ENCODE data around the gene HINFP.

HINFP gene, protein sequence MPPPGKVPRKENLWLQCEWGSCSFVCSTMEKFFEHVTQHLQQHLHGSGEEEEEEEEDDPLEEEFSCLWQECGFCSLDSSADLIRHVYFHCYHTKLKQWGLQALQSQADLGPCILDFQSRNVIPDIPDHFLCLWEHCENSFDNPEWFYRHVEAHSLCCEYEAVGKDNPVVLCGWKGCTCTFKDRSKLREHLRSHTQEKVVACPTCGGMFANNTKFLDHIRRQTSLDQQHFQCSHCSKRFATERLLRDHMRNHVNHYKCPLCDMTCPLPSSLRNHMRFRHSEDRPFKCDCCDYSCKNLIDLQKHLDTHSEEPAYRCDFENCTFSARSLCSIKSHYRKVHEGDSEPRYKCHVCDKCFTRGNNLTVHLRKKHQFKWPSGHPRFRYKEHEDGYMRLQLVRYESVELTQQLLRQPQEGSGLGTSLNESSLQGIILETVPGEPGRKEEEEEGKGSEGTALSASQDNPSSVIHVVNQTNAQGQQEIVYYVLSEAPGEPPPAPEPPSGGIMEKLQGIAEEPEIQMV

GRCh38 chr11:119121008-119121810 is at the start of gene HINFP:
TSS of gene HINFP (plus strand) at chr11:119121580. CDS start at chr11:119126945, 5,365 bp downstream.
- Histone ChIP-seq H3K9ac (ENCODE audit: low read length) (peak within 1 kb of the TSS; percentile 93), H3K27ac (ENCODE audit: low read depth, low read length) (peak within 1 kb of the TSS; percentile 66; the same call in 1 of the 2 replicates)

GRCh38 chr11:119077839-119078238 is 43.5 kb upstream of the HINFP start:
- Histone ChIP-seq H3K36me3 (ENCODE audit: control insufficient read depth, insufficient read depth, low read length) (peaks cover 76% of the 10 kb centered on the region), H3K4me3 (ENCODE audit: low read depth, low read length) (no peak overlapping the region), H3K9me3 (ENCODE audit: control insufficient read depth, insufficient read depth, low read depth, low read length) (no peaks in the 10 kb centered on the region), H3K27ac (ENCODE audit: low read depth, low read length) (no peak overlapping the region), H3K4me1 (ENCODE audit: control insufficient read depth, insufficient read depth, low read length) (no peaks in the 10 kb centered on the region), H3K27me3 (ENCODE audit: control insufficient read depth, insufficient read depth, low read length) (no peaks in the 10 kb centered on the region), H3K9ac (ENCODE audit: low read length) (no peak overlapping the region)

More at GRCh38 chr11:119121008-119121810, at the start of gene HINFP:
- Histone ChIP-seq H3K36me3 (ENCODE audit: control insufficient read depth, insufficient read depth, low read length) (peaks cover 9% of the 10 kb centered on the region), H3K4me1 (ENCODE audit: control insufficient read depth, insufficient read depth, low read length) (peaks cover 14% of the 10 kb centered on the region), H3K4me3 (ENCODE audit: low read depth, low read length) (peak within 1 kb of the TSS; percentile 96), H3K27me3 (ENCODE audit: control insufficient read depth, insufficient read depth, low read length) (no peaks in the 10 kb centered on the region), H3K9me3 (ENCODE audit: control insufficient read depth, insufficient read depth, low read depth, low read length) (no peaks in the 10 kb centered on the region)

GRCh38 chr11:119078675-119079420 is 42.5 kb upstream of the HINFP start:
- Histone ChIP-seq H3K9me3 (ENCODE audit: control insufficient read depth, insufficient read depth, low read depth, low read length) (no peaks in the 10 kb centered on the region), H3K27me3 (ENCODE audit: control insufficient read depth, insufficient read depth, low read length) (no peaks in the 10 kb centered on the region), H3K4me3 (ENCODE audit: low read depth, low read length) (no peak overlapping the region), H3K4me1 (ENCODE audit: control insufficient read depth, insufficient read depth, low read length) (no peaks in the 10 kb centered on the region), H3K27ac (ENCODE audit: low read depth, low read length) (no peak overlapping the region), H3K9ac (ENCODE audit: low read length) (no peak overlapping the region), H3K36me3 (ENCODE audit: control insufficient read depth, insufficient read depth, low read length) (peaks cover 66% of the 10 kb centered on the region)

- Histone ChIP-seq H3K4me1 (ENCODE audit: control insufficient read depth, insufficient read depth, low read length) (peaks cover 8% of the 10 kb centered on the region; the same call in 1 of the 2 replicates), H3K27me3 (ENCODE audit: control insufficient read depth, insufficient read depth, low read length) (no peaks in the 10 kb centered on the region), H3K4me3 (ENCODE audit: low read depth, low read length) (no peak overlapping the region), H3K27ac (ENCODE audit: low read depth, low read length) (no peak overlapping the region), H3K9me3 (ENCODE audit: control insufficient read depth, insufficient read depth, low read depth, low read length) (no peaks in the 10 kb centered on the region), H3K9ac (ENCODE audit: low read length) (no peak overlapping the region), H3K36me3 (ENCODE audit: control insufficient read depth, insufficient read depth, low read length) (peaks cover 55% of the 10 kb centered on the region)
Observed at GRCh38 chr11:119081682-119082260, 39.6 kb upstream of the HINFP start.

DNA sequence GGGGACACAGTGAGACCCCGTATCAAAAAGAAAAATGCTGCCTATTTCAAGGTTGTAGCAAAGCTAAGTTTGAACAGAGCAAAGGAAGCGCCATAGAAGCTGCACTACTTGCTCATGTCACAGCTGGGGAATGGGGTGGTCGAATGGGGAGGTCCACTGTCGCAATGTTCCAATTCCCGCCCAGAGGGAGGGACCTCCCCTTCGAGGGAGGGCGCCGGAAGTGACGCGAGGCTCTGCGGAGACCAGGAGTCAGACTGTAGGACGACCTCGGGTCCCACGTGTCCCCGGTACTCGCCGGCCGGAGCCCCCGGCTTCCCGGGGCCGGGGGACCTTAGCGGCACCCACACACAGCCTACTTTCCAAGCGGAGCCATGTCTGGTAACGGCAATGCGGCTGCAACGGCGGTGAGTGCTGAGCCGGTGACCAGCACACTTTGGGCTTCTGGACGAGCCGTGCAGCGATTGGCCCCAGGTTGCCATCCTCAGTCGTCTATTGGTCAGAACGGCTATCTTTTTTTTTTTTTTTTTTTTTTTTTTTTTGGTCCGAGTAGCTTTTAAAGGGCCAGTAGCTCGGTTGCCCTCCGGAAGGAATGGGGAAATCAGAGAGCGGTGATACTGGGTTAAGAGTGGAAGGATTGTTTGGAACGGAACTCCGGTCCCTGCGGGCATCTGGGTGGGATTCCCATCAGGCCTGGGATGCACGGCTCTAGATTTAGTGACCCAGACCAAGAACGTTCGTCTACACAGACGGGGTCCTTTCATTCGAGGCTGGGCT is 36.5 kb upstream of the HINFP start, which contains the start of gene HMBS:
HMBS (plus strand) TSS at position 219 of the 774 bp plus-strand sequence; CDS start at position 372, 153 bp downstream.
- Histone ChIP-seq H3K27ac (ENCODE audit: low read depth, low read length) (peak within 1 kb of the TSS; percentile 95), H3K9ac (ENCODE audit: low read length) (peak within 1 kb of the TSS; percentile 90)

GRCh38 chr11:119085437-119085847 is 35.9 kb upstream of the HINFP start:
- H3K9ac ChIP-seq (ENCODE audit: low read length) = peak overlapping the region; percentile 90
- H3K27me3 ChIP-seq (ENCODE audit: control insufficient read depth, insufficient read depth, low read length) = no peaks in the 10 kb centered on the region
- H3K4me1 ChIP-seq (ENCODE audit: control insufficient read depth, insufficient read depth, low read length) = peaks cover 8% of the 10 kb centered on the region; the same call in 1 of the 2 replicates
- H3K36me3 ChIP-seq (ENCODE audit: control insufficient read depth, insufficient read depth, low read length) = peaks cover 36% of the 10 kb centered on the region
- H3K27ac ChIP-seq (ENCODE audit: low read depth, low read length) = peak overlapping the region; percentile 95
- peak overlapping the region; percentile 89 for H3K4me3 ChIP-seq (ENCODE audit: low read depth, low read length)
- no peaks in the 10 kb centered on the region for H3K9me3 ChIP-seq (ENCODE audit: control insufficient read depth, insufficient read depth, low read depth, low read length)

More for the DNA sequence above, 36.5 kb upstream of the HINFP start, which contains the start of gene HMBS:
- Histone ChIP-seq H3K36me3 (ENCODE audit: control insufficient read depth, insufficient read depth, low read length) (peaks cover 34% of the 10 kb centered on the region), H3K4me3 (ENCODE audit: low read depth, low read length) (peak within 1 kb of the TSS; percentile 89), H3K4me1 (ENCODE audit: control insufficient read depth, insufficient read depth, low read length) (peaks cover 8% of the 10 kb centered on the region; the same call in 1 of the 2 replicates), H3K9me3 (ENCODE audit: control insufficient read depth, insufficient read depth, low read depth, low read length) (no peaks in the 10 kb centered on the region), H3K27me3 (ENCODE audit: control insufficient read depth, insufficient read depth, low read length) (no peaks in the 10 kb centered on the region)

DNA sequence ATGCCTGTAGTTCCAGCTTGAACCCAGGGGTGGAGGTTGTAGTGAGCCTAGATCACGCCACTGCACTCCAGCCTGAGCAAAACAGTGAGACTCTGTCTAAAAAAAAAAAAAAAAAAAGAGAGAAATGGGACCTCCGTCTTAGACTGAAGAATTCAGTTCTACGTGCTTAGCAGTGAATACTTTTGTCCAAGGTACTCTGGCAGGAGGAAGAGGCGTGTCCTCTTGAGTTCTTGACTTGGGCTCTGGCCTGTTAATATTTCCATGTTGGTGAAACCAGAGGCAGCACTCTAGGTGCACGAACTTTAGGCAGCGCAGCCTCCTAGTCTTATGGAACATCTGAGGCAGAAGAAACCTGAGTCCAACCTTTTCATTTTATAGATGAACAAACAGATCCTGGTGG is 34.3 kb upstream of the HINFP start:
- peak overlapping the region; percentile 23 for H3K9ac ChIP-seq (ENCODE audit: low read length)
- peaks cover 34% of the 10 kb centered on the region for H3K36me3 ChIP-seq (ENCODE audit: control insufficient read depth, insufficient read depth, low read length)
- peaks cover 8% of the 10 kb centered on the region; the same call in 1 of the 2 replicates for H3K4me1 ChIP-seq (ENCODE audit: control insufficient read depth, insufficient read depth, low read length)
- H3K4me3 ChIP-seq (ENCODE audit: low read depth, low read length) = no peak overlapping the region
- H3K9me3 ChIP-seq (ENCODE audit: control insufficient read depth, insufficient read depth, low read depth, low read length) = no peaks in the 10 kb centered on the region
- no peak overlapping the region for H3K27ac ChIP-seq (ENCODE audit: low read depth, low read length)
- H3K27me3 ChIP-seq (ENCODE audit: control insufficient read depth, insufficient read depth, low read length) = no peaks in the 10 kb centered on the region

GRCh38 chr11:119087747-119088241 is 33.6 kb upstream of the HINFP start:
- no peak overlapping the region for H3K27ac ChIP-seq (ENCODE audit: low read depth, low read length)
- no peaks in the 10 kb centered on the region for H3K27me3 ChIP-seq (ENCODE audit: control insufficient read depth, insufficient read depth, low read length)
- H3K4me1 ChIP-seq (ENCODE audit: control insufficient read depth, insufficient read depth, low read length) = peaks cover 14% of the 10 kb centered on the region; the same call in 1 of the 2 replicates
- no peak overlapping the region for H3K4me3 ChIP-seq (ENCODE audit: low read depth, low read length)
- H3K9ac ChIP-seq (ENCODE audit: low read length) = peak overlapping the region; percentile 23
- H3K36me3 ChIP-seq (ENCODE audit: control insufficient read depth, insufficient read depth, low read length) = peaks cover 37% of the 10 kb centered on the region
- H3K9me3 ChIP-seq (ENCODE audit: control insufficient read depth, insufficient read depth, low read depth, low read length) = no peaks in the 10 kb centered on the region

GRCh38 chr11:119088406-119088805 is 33.0 kb upstream of the HINFP start:
- Histone ChIP-seq H3K27ac (ENCODE audit: low read depth, low read length) (no peak overlapping the region), H3K9ac (ENCODE audit: low read length) (no peak overlapping the region), H3K4me1 (ENCODE audit: control insufficient read depth, insufficient read depth, low read length) (peaks cover 19% of the 10 kb centered on the region), H3K36me3 (ENCODE audit: control insufficient read depth, insufficient read depth, low read length) (peaks cover 43% of the 10 kb centered on the region), H3K4me3 (ENCODE audit: low read depth, low read length) (no peak overlapping the region), H3K27me3 (ENCODE audit: control insufficient read depth, insufficient read depth, low read length) (no peaks in the 10 kb centered on the region), H3K9me3 (ENCODE audit: control insufficient read depth, insufficient read depth, low read depth, low read length) (no peaks in the 10 kb centered on the region)

All from HUES6 (cell line).